Glomerular endothelial cell (primary cell): ENCODE data around the gene TLCD1. TPM values are rescaled to one million over a fixed set of nuclear protein-coding genes. Genes with fewer than 3 reads are reported as not detected.

Experiments
- DNase-seq: peaks from one replicate; pipeline ENCODE4 v3.0.0-alpha.2; 2011; ENCODE audit warnings: low read depth, low spot score; ENCODE audit errors: extremely low read depth
- total RNA-seq: library from RNA; depleted of rRNA; stranded (reverse); fragments of >200 nt; gene quantifications from 2 replicates; pipeline ENCODE4 v1.2.3, GENCODE V29; 2015

The TLCD1 gene
- total RNA-seq, 1 donor from 2014 or later, result 2.8 TPM

DNA sequence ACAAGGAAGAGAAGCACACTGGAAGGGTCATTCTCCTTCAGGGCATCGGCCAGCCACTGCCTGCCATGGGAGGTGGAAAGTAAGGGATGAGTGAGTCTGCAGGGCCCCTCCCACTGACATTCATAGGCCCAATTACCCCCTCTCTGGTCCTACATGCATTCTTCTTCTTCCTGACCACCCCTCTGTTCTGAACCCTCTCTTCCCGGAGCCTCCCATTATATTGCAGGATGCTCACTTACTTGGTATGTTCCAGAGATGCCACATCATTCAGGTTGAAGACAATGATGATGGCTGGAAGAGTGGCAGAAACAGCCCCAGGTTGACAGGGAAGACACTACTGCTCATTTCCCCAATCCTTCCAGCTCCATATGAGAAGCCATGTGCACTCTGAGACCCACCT lies 10.8 kb downstream of the TLCD1 start:
- DNase-seq, result no peak

DNA sequence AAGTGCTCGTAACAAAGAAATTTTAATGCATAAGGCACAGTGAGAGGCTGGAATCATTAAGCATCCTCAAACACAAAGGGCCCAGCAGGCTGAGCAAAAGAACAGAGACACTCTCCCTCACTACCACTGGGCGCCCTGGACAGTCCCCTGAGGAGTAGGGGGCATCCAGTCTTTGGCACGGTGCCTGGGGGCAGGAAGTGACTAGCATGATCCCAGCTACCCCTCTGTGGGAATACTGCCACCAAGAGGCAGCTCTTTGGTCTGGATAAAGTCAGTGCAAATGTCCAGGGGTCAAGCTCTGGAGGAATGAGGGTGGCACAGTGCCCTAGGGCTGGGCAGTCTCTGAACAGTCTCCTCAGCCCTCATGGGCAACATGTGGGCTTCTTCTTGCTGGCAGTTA lies 11.8 kb downstream of the TLCD1 start:
- DNase-seq, result no peak

DNA sequence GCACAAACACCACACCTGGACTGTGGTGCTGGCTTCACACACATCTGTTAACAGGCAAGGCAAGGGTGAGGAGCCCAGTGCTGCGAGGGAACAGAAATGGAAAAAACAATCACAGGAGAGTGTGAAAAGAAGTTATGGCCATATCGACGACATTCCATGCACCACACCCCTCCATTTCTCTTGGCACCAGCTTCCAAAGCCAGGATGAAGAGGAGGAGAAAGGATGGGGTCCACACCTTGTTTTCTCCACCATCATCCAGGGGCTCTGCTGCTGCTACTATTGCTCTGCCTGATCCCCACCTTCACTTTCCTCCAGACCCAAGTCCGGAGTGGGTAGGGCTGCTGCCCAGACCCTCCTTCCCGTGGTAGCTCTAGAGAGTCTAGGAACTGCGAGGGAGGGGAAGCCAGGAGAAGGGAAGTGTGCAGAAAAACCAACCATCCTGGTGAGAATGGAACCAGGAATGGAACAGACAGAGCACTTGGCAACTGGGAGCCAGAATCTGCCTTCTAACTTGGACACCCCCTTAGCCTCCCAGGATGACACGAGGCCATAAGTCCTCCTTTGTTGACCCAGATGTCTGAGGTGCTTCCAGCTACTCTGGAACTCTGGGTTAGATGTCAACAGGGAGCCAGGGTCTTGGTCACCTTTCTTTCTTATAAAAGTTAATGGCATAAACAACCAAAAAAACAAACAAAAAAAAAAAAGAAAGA lies 13.2 kb downstream of the TLCD1 start:
- no peak for DNase-seq

DNA sequence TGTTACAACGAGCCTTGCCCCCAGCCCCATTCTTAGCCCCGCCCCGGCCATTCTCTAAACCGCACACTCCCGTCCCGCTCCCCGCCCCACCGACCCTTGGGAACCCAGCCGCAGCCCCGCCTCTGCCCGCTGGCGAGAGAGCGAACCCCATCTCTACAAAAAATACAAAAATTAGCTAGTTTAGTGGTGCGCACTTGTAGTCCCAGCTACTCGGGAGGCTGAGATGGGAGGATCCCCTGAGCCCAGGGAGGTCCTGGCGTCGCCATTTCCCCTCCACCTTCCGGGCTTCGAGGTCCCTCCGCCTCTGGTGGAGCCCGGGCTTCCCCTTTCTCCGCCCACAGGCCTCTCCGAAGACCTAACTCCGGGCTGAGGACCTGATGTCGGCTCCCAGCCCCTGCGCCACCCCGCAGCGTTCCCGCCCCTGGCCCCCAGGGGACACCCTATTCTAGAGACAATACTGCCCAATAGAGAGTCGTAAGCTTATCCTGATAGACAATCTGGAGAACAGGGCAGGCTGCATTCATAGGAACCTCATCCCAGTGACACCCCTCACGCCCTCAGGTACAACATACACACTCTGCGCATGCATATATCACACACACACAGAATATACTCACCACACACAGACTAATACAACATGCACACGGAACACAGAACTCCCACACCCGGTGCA lies 13.9 kb downstream of the TLCD1 start:
- no peak for DNase-seq

DNA sequence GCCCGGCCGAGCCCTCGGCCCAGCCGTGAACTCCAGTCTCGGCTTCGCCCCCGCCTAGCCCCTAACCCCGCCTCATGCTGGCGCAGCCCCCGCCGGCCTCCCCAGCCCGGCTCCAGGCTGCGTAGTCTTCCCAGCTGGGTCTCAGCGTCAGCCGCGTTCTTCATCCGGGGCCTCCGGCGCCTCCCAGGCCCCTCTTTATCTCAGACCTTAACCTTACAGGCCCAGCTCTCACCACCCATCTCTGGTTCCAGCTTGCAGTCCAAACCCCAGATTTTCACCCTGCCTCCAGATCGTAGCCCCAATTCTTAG lies 14.4 kb downstream of the TLCD1 start, which contains the start of gene PROCA1:
Gene PROCA1 (minus strand): TSS at position 166 of the 309 bp plus-strand sequence. CDS start 228 bp downstream, outside the sequence.
- DNase-seq, result no peak

DNA sequence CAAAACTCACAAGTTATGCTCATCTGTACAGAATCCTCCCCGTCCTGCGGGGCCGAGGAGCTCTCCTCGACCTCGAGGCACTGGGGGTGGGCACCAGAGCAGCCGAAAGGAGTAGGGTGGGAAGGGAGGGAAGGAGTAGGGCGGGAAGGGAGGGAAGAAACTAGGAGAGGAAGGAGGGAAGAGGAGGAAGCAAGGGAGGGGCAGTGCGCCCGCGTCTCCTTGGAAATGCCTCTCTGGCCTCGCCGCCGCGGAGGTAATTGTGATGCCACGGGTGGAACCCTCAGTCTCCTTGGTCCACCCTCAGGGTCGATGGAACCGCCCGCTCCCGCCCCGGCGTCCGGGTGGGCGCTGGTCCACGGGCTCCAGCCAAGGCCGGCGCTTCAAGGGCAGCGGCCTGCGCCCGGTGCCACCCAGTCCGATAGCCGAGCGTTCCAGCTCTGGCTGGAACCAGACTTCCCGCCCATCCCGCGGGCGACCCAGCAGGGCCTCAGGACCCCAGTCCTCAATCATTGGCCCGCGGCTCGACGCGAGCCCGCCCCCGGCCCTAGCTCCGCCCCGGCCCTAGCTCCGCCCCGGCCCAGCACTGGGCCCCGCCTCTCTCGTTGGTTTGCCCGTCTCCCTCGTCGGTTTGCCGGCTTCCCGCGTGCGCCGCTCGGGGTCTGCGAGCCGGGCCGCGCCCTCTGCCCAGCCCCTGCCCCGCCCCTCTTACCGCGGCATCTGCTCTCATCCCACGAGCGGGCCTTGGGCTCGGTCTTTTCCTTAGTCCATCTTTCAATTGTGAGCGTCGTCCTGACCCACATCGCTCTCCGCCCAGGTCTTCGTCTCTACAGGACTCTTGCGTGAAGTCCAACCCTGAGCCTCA lies 14.9 kb downstream of the TLCD1 start:
- DNase-seq, result no peak

DNA sequence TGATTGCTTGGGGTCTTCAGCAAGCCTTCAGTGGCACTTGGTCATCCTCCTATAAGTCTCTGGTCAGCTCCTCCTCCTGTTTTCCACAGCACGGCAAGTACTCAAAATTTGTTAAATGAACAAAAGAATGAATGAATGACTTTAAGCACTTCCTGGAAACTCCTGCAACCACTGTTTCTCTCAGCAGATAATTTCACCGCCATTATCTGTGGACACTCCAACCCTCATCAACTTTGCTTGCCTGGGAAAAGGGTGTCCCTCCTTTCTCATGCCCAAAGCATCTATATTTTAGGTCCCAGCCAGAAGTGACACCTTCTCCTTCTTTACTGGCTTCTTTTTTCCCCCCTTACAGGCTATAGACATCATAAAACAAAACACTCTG lies 18.7 kb downstream of the TLCD1 start:
- no peak for DNase-seq

DNA sequence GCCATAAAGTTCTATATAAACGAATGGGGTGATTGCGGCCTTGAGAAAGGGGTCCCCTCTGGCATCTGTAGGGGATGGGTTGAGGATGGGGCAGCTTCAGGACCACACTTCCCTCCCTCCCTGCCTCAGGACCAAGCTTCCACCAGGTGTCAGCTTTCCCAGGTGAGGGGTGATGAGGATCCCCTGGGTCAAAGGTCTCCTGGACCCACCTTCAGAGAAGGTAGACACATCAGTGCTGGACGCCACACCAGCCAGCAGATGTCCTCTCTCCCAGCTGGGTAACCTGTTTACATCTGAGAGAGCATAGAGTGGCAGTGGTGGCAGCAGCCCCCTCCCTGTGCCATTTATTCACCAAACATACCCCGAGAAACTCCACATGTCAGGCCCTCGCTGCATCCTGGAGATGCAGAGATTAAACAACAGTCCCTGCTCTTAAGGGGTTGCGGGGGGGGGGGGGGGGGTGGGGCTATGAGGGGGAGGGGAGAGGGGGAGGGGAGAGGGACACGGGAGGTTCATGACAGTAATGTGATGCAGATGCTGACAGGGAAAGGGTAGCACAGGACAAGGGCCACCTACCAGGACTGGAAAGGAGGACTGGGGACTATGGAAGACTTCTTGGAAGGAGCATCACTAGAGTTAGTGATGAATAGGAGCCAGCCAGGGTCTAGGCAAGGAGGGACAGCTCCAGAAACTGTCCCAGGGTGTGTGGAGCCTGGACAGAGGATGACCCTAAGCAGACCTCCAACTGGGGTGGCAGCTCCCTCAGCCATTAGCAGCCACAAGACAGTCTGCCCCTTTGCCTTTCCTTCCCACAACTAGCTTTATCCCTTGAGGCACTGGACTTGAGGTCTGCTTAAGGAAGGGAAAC lies 19.3 kb downstream of the TLCD1 start:
- no peak for DNase-seq

DNA sequence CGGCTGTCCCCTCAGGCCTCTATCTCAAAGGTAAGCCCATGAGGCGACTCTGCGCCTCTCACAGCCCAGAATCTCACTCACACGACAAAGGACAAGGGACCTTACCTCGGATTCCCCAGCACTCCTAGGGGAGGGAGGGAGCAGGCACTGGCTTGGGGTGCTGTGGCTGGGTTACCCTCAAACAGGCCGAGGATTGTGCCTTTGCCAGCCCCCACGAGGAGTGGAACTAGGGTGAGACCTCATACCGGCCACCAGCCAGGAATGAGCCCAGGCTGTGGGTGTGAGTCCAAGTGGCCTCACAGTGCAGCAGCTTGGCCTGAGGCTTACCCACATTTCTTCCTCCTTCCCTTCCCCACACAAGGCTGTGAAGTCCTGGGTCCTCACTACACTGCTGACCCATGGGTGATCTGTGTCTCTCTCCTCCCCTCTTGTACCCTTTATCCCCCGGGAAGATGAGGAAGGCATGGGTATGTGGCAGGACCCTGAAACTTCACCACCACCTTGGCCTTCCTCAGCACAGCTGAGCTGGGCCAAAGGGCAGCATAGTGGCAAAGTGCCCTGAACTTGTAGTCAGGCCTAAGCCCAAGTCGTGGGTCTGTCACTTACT lies 20.2 kb downstream of the TLCD1 start:
- DNase-seq, result no peak

DNA sequence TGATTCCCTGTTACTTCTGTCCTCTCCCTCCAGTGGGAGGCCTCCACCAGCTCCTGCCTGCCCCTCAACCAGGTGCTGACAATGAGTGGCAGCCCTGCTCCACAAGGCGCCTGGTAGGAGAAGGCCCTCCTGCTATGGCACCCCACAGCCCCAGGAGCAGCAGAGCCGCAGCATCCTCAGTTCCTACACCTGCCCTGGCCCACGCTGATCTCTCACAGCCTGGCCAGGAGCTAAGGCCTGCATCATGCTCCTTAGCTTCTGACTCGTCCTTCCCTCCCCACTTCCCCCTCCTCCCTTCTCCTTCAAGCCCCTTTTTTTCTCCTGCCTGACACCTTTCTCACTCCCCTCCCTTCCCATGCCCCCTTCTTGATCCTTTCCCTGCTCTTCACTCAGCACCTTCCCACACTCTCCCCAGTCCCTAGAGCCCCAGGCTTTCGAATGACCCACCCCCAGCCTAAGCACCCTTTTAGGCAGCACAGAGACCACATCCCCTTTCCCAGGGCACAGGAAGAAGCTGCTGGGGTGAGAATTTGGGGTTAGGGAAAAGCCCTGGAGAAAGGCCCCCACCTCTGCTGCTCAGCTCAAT lies 20.9 kb downstream of the TLCD1 start:
- no peak for DNase-seq

DNA sequence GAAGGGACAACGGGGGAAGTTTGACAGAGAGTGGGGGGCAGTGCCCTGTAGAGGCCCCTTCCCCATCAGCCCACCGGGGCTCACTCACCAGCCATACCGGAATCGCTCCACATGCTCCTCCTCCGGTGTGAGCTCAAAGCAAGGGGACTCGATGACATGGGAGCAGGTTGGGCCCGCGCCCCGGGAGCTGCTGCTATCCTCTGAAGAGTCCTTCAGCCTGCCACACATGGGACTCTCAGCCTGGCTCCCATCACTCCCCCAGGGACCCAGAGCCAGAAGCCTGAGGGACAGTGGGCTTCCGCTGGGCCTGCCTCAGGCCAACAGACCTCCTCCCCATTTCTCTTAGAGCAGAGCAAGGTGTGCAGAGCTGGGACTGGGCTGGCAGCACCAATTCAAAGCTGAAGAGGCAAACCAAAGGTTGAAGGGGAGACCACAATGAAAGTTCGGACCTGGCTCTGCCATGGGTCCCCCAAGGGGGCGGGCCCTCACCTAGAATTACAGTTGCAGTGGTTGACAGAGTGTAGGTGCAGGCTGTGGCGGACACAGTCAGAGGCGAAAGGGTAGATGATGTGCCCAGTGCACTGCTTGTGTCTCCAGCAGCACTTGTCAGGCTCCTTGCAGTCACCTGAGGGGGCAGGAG lies 21.7 kb downstream of the TLCD1 start:
- no peak for DNase-seq

DNA sequence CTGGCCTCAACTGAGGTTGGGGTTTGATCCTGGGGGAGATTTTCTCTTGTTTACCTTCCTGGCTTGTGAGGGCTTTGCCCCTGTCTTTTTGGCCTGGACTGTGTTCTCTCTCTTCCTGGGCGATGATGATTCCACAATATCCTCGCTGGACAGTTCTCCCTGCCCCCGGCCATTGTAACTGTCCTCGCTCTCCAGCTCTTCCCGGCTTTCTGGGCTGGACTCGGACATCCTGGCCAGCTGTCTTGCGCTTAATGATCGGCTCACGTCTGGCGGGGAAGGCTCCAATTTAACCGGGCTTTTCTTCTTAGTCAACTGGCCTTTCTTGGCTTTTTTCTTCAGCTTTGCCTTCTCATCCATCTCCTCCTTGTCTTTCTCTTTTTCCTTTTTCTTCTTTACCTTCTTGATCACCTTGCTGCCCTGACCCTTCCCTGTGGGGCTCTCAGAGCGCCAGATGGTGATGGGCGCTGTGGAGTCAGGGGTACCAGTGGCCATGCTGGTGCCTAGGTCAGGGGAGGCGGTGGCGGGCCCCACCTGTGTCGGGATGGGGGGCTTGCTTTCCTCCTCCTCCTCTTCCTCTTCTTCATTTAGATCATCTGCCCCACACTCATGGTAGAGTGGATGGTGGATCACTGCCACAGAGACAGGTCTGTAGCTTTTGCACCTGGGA lies 22.3 kb downstream of the TLCD1 start:
- DNase-seq, result no peak

DNA sequence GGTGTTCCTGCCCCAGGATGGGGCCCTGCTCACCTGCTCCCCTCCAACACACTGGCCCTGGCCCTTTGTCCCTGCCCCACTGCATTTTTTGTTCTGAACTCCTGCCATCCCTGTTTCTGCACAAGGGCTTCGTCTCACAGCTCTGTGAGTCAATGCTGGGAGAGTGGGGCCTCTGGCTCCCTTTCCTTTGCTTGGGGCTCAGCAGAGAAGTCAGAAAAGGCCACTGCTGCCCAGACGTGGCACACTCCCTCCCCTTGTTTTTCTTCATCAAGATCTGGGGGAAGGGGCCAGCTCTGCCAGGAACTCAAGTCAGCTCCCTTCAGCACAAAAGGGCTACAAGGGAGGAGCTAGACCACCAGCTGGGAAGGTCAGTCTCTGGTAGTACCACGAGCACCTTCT lies 23.3 kb downstream of the TLCD1 start:
- no peak for DNase-seq

DNA sequence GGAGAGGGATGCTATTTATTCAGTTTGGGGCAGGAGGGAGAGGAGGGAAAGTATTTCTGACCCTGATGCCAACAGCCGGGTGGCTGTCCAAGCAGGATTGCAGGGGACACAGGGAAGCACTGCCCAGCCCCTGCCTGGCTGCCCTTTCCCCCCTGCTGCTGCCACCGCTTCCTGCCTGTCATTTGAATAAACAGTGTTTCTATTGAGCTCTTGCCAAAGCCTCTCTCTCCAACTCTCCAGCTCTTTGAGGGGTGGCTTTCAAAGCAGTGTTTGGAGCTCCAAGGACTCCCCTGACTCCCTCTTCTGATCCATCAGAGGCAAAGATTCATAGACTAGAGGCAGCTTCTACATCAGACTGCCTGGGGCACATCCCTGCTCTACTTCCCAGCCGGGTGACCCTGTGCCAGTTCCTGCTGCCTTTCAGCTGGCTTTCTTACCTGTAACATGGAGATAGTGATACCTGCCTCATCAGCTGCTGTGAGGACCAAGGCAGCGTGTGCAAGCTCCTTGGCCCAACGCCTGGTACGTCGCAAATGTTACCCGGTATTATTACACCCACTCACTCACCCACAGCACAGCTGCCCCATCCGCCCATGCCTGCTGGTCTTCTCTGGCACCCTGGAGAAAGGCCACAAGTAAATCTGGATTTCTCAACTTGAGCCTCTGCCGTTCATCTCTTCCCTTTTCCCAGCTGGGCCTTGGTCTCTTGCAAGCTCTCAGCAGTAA lies 23.8 kb downstream of the TLCD1 start:
- DNase-seq, result no peak

DNA sequence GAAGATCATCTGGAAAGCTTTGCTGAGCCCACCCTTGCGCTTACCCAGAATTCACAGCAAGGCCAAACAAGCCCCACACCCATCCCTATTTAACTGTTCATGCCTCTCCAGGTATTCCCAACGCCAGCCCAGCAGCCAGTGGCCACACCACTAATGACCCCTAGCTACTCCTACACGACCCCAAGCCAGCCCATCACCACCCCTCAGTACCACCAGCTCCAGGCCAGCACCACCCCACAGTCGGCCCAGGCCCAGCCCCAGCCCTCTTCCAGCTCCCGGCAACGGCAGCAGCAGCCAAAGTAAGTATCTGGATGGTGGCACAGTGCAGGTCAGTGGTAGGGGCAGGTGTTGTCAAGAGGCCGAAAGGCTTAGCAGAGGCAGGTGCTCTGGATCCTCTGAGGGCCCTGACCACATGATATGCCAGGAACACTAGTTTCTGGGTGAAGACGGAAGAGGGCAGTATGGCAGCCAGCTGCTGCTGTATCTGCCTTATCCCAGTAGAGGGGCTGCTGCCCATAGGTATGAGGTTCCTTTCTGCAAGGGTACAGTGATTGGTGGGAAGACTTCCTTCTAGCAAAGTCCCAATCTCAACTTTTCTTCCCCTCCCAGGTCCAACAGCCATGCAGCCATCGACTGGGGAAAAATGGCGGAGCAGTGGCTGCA lies 25.1 kb downstream of the TLCD1 start:
- no peak for DNase-seq

DNA sequence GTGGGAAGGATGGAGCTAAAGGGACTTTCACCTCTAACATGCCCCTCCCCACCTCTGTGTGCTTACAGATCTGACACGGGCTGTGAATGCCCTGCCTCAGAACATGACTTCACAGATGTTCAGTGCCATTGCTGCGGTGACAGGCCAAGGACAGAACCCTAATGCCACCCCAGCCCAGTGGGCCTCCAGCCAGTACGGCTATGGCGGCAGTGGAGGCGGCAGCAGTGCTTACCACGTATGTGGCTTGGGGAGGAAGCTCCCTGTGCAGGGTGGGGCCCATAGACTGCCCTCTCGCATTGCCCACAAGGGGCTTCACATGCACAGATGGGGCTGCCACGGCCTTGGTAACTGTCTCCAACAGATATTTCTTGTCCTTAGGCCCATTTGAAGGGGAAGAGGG lies 25.8 kb downstream of the TLCD1 start:
- DNase-seq, result no peak

DNA sequence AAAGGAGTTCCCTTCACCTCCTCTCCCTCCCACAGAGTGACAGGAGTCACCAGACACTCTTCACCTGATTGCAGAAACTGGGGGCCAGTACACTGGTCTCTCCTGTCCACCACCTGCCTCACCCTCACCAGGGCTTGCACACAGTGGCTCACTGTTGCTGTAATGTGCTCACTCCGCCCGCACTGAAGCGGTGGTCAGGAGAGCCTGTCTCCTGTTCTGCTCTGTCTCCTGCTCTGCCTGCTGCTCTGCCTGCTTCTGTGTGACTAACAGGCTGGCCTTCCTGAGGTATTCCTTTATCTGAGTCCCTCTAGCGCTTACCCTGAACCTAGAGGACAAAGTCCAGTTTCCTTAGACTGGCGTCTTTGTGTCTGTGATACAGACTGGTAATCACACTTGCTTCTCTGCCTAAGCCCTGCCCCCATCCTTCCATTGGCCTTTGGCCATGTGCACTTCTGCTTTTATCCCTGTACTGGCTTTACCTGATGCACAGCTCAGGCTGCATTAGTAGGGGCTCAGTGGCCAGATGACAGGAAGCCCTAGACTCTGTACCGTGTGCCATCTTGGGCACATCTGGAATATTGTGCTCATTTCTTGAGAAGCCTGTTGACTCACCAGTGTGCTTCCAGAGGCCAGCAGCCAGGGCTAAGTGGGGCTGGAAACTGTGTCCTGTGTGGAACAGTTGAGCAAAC lies 27.6 kb downstream of the TLCD1 start:
- DNase-seq, result no peak
